Measurements from ENCODE around the gene TACO1.

- no peak for TF ChIP-seq EZH2 (IDR thresholded peaks at IDR 0.05; ENCODE audit: low read length, missing control alignments)
- TF ChIP-seq, protein P1, sequence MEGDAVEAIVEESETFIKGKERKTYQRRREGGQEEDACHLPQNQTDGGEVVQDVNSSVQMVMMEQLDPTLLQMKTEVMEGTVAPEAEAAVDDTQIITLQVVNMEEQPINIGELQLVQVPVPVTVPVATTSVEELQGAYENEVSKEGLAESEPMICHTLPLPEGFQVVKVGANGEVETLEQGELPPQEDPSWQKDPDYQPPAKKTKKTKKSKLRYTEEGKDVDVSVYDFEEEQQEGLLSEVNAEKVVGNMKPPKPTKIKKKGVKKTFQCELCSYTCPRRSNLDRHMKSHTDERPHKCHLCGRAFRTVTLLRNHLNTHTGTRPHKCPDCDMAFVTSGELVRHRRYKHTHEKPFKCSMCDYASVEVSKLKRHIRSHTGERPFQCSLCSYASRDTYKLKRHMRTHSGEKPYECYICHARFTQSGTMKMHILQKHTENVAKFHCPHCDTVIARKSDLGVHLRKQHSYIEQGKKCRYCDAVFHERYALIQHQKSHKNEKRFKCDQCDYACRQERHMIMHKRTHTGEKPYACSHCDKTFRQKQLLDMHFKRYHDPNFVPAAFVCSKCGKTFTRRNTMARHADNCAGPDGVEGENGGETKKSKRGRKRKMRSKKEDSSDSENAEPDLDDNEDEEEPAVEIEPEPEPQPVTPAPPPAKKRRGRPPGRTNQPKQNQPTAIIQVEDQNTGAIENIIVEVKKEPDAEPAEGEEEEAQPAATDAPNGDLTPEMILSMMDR (conservative IDR thresholded peaks at IDR 0.05 in 1 of 2, IDR thresholded peaks at IDR 0.05 in 1 of 2; ENCODE audit: low read depth in 1 of 2, low read length in 2 of 2), result no peak
Observed at GRCh38 chr17:63634163-63634562, 33.5 kb downstream of the TACO1 start.

Measured in fibroblast of lung (primary cell).